SHP77 treated with DMSO at 0.1 percent for 48 hours (cell line): Measurements from ENCODE around the gene PTP4A1.
A peak's percentile ranks its signal among the peaks of the same experiment; 100 is the strongest.
"Not testable (repeated sequence)": the region's sequence is repeated elsewhere in the genome, so short reads cannot be mapped to it uniquely, and the experiment has no call there.

Experiments used
- DNase-seq: peaks from one replicate; lab custom pipeline; 2025; lab: John Stamatoyannopoulos, UW

PTP4A1 gene

GRCh38 chr6:63582579-63583231, 10.4 kb downstream of the PTP4A1 start:
- DNase-seq = no peak

GRCh38 chr6:63584125-63584514, 11.8 kb downstream of the PTP4A1 start:
- DNase-seq = no peak

DNA sequence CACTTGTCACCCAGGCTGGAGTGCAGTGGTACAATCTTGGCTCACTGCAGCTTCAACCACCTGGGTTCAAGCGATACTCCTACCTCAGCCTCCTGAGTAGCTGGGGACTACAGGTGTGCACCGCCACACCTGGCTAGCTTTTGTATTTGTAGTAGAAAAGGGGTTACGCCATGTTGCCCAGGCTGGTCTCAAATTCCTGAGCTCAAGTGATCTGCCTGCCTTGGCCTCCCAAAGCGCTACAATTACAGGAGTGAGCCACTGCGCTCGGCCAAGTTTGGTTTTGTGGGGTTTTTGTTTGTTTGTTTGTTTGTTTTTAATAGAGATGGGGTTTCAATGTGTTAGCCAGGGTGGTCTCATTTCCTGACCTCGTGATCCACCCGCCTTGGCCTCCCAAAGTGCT, 12.3 kb downstream of the PTP4A1 start:
- no peak for DNase-seq

DNA sequence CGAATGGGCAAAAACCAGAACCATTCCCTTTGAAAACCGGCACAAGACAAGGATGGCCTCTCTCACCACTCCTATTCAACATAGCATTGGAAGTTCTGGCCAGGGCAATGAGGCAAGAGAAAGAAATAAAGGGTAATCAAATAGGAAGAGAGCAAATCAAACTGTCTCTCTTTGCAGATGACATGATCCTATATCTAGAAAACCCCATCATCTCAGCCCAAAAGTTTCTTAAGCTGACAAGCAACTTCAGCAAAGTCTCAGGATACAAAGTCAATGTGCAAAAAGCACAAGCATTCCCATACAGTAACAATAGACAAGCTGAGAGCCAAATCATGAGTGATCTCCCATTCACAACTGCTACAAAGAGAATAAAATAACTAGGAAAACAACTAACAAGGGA, 13.4 kb downstream of the PTP4A1 start:
- not testable (repeated sequence) for DNase-seq

- no peak for DNase-seq
Measured at GRCh38 chr6:63589952-63590411, 17.7 kb downstream of the PTP4A1 start.

DNA sequence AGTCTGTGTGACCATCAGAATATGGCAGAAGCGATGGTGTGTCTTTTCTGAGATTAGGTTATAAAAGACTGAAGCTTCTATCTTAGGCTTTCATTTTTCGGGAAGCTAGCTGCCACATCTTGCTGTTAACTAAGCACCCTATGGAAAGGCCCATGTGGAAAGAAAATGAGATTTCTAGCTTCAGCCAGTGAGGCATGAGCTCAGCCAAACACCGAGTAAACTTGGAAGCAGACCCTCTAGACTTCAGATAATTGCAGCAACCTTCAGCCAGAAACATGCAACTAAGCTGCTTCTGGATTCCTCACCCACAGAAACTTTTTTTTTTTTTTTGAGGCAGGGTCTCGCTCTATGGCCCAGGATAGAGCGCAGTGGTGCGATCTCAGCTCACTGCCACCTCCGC, 20.6 kb downstream of the PTP4A1 start:
- DNase-seq = no peak

- no peak for DNase-seq
Measured at GRCh38 chr6:63597141-63598048, 25.1 kb downstream of the PTP4A1 start.

DNA sequence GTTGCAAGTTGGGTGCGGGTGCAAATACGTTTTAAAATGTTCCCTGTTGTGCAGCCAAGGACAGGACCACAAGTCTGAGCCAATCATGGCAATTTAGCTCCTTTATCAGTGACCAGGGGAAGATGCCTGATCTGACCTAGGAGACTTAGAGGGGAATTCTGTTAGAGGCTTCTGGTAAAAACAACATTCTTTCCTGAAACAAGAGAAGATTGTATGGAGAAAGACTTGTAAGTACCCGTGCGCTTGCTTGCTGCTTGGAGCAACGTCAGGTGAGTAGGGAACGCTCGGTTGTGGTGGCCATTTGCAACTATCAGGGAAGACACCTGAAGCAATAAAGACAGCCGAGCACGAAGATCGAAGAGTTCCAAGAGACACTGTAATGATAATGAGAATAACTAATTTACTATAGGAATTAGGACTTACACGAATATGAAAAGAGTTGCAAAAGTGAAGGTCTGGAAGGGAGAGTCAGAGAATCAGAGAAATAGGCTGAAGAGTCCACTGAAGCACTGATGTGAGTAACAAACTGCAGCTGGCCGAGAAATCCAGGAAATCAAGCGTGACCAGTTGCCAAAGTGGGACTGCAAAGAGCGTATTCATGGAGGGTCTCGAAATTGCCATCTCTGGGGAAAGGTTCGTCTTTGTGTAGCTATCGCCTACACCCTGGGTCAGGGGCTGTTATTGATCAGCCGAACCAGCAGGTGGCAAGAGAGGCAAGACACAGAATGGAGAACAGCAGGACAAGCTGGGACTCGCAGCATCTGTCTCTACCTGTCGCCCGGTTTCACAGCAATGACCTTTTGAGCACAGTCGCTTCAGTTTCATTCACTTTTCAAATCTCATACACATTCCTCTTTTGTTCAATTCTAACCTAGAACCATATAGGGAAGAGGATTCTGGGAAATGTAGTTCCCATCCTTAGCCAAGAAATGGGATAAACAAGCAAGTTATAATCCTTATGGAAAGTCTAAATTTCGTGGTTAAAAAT, 26.1 kb downstream of the PTP4A1 start:
- peak; percentile 79 for DNase-seq

DNA sequence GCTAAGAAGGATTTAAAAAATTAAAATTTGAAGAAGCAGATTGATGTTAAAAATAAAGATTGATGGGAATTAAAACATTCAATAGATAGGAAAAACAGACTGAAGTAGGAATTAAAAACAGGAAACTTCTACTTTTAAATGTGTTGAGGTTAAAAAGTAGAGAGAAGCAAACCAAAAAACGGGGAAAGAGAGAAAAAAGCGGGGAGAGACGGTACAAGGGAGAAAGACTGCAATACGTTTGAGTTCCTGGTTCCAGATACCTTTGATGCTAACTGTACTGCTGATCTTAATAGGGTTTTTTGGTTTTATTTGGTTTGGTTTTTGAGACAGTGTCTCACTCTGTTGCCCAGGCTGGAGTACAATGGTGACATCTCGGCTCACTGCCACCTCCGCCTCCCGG, 27.0 kb downstream of the PTP4A1 start:
- no peak for DNase-seq

DNA sequence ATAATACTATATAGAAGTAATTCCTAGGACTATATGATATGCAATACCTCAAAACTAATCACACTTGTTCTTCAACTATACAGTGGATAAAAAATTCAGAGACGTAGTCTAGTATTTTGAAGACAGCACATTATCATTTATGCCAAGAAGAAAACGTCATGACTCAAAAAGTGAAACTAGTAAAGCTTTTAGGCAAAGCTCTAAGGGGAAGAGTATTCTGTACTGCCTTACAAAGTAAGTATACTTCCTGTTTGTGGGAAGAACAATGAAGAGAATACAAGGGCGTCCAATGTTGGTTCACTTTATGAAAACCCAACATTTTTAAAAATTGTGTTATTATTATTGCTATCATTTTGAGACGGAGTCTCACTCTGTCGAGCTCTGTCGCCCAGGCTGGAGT, 27.9 kb downstream of the PTP4A1 start:
- DNase-seq = no peak

DNA sequence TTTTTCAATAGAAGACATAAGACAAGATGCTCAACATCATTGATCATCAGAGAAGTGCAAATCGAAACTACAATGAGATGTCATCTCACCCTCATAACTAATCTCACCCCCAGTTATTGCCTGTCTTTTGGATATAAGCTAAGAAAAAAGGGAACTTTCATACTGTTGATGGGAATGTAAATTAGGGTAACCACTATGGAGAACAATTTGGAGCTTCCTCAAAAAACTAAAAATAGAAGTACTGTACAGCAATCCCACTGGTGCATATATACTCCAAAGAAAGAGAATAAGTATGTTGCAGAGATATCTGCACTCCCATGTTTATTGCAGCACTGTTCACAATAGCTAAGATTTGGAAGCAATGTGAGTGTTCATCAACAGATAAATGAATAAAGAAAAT, 37.0 kb downstream of the PTP4A1 start:
- no peak for DNase-seq

GRCh38 chr6:63610944-63611343, 38.7 kb downstream of the PTP4A1 start:
- DNase-seq = no peak

- no peak for DNase-seq
Measured at GRCh38 chr6:63611560-63611959, 39.3 kb downstream of the PTP4A1 start.

GRCh38 chr6:63615590-63615989, 43.3 kb downstream of the PTP4A1 start:
- no peak for DNase-seq
